HG03571 (cell line): Measurements from ENCODE around the gene ABCA7.

ENCODE experiments used
- ATAC-seq: cut with Tn5 transposase; IDR thresholded peaks from one replicate; pipeline ENCODE4 v1.9.1; 2021; ENCODE audit not compliant: unreplicated experiment

ABCA7 gene, protein sequence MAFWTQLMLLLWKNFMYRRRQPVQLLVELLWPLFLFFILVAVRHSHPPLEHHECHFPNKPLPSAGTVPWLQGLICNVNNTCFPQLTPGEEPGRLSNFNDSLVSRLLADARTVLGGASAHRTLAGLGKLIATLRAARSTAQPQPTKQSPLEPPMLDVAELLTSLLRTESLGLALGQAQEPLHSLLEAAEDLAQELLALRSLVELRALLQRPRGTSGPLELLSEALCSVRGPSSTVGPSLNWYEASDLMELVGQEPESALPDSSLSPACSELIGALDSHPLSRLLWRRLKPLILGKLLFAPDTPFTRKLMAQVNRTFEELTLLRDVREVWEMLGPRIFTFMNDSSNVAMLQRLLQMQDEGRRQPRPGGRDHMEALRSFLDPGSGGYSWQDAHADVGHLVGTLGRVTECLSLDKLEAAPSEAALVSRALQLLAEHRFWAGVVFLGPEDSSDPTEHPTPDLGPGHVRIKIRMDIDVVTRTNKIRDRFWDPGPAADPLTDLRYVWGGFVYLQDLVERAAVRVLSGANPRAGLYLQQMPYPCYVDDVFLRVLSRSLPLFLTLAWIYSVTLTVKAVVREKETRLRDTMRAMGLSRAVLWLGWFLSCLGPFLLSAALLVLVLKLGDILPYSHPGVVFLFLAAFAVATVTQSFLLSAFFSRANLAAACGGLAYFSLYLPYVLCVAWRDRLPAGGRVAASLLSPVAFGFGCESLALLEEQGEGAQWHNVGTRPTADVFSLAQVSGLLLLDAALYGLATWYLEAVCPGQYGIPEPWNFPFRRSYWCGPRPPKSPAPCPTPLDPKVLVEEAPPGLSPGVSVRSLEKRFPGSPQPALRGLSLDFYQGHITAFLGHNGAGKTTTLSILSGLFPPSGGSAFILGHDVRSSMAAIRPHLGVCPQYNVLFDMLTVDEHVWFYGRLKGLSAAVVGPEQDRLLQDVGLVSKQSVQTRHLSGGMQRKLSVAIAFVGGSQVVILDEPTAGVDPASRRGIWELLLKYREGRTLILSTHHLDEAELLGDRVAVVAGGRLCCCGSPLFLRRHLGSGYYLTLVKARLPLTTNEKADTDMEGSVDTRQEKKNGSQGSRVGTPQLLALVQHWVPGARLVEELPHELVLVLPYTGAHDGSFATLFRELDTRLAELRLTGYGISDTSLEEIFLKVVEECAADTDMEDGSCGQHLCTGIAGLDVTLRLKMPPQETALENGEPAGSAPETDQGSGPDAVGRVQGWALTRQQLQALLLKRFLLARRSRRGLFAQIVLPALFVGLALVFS (N-terminal part only)

DNA sequence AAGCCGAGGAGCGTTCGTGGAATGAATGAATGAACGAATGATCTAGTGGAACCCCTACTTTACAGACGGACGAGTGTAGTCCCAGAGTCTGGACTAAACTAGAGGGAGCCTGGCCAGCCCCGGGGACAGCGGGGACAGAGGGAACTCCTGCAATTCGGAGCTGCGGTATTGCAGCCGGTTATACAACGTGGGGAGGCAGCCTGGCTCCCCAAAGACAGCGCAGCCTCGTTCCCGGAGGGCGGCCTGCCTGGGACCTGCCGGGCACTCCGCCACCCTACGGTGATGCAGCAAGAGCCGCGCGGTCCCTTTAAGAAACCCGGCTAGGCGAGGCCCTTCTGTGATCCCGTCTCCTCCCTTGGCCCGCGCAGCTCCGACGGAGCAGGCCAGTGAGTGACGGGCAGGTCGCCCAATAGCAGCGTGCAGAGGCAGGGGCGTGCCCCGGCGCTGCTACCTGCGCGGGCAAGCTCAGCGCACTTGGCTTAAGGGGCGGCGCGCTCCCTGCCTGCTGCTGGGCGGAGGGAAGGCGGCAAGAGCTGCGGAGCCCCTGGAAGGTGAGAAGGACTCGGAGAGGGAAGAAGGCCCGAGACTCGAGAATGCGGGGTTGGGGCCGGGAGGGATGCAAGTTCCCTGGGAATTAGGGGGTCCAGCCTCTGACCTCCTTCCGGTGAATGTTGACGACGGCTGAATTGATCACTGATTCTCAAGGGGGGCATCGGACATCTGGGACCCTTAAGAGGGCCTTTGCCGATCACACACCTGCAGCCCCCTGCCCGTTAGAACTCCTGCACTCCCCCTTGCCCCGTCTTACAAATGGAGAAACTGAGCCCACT lies at the start of gene ABCA7:
Gene ABCA7, plus strand, starts transcription at position 462 of the 830 bp plus-strand sequence. CDS start 1,255 bp downstream, outside the sequence.
- peak; percentile 59 for ATAC-seq

DNA sequence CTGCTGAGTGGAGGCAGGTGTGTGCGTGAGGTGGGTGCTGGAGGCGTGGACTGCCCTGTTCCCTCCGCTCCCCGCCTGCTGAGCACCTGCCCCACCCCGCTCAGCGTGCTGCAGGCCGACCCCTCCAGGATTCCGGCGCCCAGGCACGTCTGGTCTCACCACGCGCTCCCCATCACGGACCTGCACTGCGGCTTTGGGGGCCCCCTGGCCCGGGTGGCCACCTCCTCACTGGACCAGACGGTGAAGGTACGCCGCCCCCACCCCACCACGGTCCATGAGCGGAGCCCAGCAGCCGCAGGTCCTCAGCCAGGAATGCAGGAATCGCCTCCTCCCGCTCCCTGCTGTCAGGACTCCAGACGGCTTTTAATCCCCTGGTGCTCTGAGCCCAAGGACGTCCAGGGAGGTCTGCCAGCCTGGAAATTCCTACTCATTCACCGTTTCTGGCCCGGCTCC lies 49.8 kb upstream of the ABCA7 start:
- ATAC-seq: no peak

GRCh38 chr19:990746-991145 lies 49.2 kb upstream of the ABCA7 start:
- ATAC-seq: no peak

DNA sequence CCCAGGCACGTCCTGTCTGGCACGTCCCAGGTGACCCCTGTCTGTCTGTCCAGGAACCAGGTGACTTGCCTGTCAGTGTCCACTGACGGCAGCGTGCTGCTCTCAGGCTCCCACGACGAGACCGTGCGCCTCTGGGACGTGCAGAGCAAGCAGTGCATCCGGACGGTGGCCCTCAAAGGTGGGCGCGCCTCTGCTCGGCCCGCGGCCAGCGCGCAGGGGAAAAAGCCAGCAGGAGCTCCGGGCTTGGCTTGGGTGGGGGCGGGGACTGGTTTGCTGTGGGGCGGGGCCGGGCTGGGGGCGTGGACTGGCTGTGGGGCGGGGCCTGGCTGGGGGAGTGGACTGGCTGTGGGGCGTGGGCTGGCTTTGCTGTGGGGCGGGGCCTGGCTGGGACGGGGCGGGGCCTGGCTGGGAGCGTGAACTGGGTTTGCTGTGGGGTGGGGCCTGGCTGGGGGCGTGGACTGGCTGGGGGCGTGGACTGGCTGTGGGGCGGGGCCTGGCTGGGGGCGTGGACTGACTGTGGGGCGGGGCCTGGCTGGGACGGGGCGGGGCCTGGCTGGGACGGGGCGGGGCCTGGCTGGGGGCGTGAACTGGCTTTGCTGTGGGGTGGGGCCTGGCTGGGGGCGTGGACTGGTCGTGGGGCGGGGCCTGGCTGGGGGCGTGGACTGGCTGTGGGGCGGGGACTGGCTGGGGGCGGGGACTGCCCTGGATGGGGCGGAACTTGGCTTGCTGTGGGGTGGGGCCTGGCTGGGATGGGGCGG lies 48.6 kb upstream of the ABCA7 start:
- ATAC-seq: no peak

DNA sequence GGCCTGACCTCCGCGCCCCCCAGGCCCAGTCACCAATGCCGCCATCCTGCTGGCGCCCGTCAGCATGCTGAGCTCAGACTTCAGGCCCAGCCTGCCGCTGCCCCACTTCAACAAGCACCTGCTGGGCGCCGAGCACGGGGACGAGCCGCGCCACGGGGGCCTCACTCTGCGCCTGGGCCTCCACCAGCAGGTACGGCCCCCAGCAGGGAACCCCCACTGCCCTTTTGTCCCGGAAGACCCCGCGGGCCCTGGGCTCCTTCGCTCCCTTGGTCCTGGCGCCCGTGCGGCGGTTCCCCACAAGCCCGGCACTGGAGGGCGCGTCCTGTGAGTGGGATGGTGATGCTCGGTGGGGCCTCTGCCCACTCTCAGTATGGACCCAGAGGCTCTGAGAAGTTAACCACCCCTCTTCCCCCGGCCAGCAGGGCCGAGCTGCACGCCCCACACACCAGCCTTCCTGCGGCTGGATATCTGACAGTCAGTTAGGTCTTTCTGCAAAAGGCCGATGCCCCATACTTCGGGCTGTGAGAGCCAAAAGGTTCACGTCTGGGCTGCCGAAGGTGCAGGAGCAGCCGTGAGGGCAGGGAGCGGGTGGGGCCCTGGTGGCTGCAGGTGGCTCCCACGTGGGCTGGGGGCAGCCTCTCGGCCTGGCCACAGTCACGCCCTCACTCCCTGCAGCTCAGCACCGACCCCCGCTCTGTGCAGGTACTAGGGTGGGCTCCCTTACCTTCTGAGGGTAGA lies 47.8 kb upstream of the ABCA7 start:
- ATAC-seq: no peak

DNA sequence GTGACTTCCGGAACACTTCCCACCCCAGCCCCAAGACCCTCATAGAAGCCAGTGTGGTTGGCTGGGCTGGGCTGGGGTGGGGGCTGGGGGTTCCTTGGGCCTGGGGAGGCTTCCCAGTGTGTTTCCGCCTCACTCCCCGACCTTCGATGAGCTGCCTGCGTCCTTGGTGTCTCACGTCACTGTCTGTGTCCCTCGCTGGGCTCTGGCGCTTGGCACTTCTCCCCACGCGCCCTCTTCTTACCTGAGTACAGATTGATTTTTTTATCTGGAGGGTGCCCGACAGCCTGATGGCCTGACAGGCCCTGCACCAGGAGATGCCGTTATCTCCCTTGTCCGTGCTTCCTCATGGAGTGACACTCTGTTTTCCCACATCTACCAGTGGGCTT lies 47.2 kb upstream of the ABCA7 start:
- no peak for ATAC-seq

- no peak for ATAC-seq
Observed at GRCh38 chr19:993361-993830, 46.5 kb upstream of the ABCA7 start.

DNA sequence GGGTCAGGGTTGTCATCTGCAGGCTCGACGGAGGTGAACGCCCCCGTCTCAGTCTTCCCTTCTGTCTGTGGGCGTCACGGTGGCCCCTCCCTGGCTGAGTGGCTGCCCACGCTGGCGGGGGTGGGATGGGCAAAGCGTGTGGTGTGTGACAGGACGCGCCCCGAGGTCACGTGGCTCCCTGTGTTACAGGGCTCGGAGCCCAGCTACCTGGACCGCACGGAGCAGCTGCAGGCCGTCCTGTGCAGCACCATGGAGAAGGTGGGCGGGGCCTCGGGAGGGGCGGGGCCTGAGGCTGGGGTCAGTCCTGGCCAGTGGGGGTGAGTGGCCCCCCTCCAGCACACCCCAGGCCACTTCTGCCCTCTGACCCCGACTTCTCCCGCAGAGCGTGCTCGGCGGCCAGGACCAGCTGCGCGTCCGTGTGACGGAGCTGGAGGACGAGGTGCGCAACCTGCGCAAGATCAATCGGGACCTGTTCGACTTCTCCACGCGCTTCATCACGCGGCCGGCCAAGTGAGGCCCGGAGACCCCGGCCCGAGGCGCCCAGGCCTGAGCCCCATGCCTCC lies 46.0 kb upstream of the ABCA7 start:
- ATAC-seq: no peak

GRCh38 chr19:994516-994915 lies 45.4 kb upstream of the ABCA7 start:
- no peak for ATAC-seq

DNA sequence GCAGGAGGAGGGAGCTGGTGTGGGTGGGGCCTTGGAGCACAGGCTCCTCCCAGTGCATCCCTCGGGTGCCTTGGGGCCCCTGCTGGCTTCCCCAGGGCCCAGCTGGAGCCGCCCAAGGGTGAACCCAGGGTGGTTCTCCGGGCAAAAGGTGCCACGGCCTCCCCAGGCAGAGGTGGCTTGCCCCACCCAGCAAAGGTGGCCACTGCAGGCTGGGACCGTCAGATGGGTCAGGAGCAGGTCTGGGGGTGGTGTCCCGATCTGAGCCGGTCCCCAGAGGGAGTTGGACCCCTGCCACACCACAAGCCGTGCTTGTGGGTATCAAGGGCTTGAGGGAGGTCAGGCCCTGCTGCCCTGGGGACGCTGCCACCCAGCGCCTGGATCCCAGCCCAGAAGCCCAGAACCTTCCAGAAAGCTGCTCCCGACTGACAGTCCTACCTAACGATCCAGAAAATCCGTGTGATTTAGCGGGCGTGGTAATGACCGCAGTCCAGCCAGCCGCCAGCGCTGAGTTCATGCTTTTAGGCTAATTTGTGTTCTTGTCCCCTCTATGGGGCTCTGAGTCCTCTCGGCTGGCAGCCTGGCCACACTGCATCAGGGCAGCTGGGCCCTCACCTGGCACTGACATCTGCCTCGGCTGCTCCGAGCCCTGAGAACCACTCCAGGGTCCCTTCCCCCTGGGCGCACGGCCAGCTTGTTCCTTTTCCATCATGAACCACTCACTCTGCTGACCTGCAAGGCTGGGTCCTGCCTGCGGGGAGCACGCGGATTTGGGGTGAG lies 44.7 kb upstream of the ABCA7 start:
- ATAC-seq: no peak

DNA sequence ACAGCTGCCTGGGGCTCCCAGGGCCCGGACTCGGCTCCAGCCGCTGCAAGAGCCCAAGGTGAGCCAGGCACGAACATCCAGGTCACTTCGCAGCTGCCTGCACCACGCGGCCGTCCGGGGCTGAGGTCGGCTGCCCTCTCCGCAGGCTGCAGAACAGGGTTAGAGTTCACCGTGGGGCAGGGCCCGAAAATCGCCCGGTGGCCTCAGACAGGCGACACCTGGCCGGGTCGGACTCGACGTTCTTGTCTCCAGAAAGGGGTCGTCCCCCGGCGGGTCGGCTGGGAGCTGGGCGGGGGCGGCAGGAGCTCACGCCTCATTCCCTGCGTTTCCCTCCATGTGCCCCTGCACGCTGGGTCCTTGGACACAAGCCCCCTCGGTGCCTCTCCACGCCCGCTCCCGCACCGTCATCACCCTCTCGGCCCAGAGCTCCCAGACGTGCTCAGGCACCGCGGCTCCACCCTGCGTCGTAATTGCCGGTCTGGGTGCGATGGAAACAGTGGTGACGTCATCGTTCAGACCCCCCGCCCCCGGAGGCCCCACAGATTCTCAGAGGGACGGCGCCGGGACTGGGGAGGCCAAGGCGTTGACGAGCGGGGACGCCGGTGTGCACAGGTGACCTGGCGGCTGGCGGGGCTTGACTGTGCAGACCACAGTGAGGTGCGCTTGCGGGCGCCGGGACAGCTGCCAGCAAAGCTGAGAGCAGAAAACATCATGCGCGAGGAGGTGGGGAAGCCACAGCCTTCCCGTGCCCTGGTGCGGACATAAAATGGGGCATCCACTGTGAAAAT lies 43.7 kb upstream of the ABCA7 start:
- ATAC-seq: no peak

DNA sequence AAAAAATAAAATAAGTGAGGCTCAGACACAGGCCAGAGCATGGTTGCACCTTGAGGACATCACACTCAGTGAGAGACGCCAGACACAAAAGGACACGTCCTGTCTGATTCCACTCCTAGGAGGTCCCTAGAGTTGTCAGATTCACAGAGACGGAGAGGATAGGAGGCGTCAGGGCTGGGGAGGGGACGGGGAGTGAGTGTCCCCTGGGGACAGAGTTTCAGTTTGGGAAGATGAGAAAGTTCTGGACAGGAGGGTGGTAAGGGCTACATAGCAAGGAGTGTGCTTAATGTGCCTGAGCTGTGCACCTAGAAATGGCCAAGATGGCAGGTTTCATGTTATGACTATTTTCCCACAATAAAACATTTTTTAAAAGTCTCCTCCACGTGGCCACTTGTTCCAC lies 41.8 kb upstream of the ABCA7 start:
- no peak for ATAC-seq

DNA sequence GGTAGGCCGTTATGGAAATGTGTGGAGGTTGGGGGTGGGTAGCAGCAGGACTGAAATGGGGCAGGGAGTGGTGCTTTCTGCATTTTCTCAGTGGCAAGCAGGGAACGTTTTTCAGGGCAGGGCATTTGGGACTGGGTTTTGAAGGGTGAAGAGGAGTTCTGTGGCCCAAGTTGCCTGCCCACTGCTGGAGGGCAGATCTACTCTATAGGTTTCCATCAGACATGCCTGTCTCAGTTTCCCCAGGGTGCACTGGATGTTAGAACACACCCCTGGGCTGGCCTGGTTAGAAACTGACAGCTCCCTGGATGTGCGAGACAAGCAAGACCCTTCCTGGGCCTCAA lies 40.6 kb upstream of the ABCA7 start:
- ATAC-seq: no peak

DNA sequence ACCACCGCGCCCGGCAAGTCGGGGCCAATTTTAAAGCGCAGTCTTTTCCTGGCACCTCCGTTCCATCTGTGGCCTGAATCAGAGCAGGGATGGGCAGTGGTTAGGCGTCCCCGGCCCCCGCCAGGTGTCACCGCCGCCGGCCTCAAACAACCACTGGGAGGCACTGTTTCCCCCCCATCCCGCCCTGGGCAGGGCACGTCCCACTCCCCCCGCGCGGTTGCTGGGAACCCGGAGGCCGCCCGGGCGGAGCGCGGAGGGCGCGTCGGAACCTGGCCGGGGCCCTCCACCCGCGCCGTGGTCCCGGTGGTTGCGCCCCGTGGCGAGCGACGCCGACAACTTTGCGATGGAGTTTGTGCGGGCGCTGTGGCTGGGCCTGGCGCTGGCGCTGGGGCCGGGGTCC lies 39.8 kb upstream of the ABCA7 start, which contains the start of gene GRIN3B:
Gene GRIN3B, plus strand, starts transcription at position 325 of the 400 bp plus-strand sequence. Its CDS starts 19 bp downstream, at position 344.
- no peak for ATAC-seq

DNA sequence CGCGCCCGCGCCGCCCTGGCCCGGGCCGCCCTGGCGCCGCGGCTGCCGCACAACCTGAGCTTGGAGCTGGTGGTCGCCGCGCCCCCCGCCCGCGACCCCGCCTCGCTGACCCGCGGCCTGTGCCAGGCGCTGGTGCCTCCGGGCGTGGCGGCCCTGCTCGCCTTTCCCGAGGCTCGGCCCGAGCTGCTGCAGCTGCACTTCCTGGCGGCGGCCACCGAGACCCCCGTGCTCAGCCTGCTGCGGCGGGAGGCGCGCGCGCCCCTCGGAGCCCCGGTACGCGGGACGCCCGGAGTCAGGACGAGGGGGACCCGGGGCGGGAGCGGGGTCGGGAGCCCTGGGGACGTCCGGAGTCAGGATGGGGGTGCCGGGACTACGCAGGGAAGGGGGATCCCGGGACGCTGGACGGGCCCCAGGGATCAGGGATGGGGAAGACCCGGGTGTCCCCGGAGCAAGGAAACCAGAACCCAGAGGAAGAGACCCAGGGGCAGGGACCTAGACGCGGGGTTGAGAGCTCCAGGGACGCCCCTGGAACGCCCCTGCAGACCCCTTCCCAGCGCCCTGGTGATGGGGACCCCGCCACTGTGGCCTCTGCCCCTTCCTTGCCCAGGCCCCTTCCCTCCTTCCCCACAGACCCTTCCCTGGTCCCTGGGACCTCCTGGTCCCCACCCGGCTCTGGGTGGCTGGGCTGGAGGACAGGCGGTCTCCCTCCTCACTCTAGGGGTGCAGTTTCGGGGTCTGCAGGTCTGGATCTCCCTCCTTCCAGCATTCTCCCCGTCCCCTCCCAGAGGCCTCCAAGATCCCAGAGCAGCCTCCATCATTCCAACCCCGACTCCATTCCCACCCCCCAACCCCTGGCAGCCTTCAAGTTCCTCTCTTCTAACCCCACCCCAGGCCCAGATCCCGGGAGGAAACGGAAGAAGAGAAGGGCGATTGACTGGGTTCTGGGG lies 39.0 kb upstream of the ABCA7 start:
- ATAC-seq: no peak
